GM18951 (cell line): Measurements from ENCODE around the gene BICD1.
A peak's percentile ranks its signal among the peaks of the same experiment; 100 is the strongest.
"Not testable (repeated sequence)": the region's sequence is repeated elsewhere in the genome, so short reads cannot be mapped to it uniquely, and the experiment has no call there.

ENCODE experiments used
- POLR2A ChIP-seq: IDR thresholded peaks from 4 replicates; pipeline ENCODE4 v1.6.1; 2011; ENCODE audit warnings: mild to moderate bottlenecking; ENCODE audit not compliant: insufficient read length, insufficient read depth; ENCODE audit errors: extremely low read depth
- in situ Hi-C: fragments of 300-500 bp; cut with MboI; formaldehyde crosslinking; loops from one replicate; pipeline ENCODE4 v1.12.0; 2022; ENCODE audit warnings: low sequenced_read_pairs, mixed read lengths, inconsistent platforms; ENCODE audit not compliant: unreplicated experiment

The BICD1 gene

GRCh38 chr12:32261638-32262037 is 155.0 kb downstream of the BICD1 start:
- in situ Hi-C loops: no loop called here
- no peak for TF ChIP-seq POLR2A

GRCh38 chr12:32264961-32265360 is 158.3 kb downstream of the BICD1 start:
- TF ChIP-seq POLR2A: no peak
- in situ Hi-C loops: no loop called here

- in situ Hi-C loops: no loop called here
- TF ChIP-seq POLR2A: no peak
Observed at GRCh38 chr12:32265456-32265855, 158.8 kb downstream of the BICD1 start.

GRCh38 chr12:32265951-32266350 is 159.3 kb downstream of the BICD1 start:
- no peak for TF ChIP-seq POLR2A
- in situ Hi-C loops: no loop called here

- in situ Hi-C loops: no loop called here
- TF ChIP-seq POLR2A: no peak
Observed at GRCh38 chr12:32266756-32267155, 160.1 kb downstream of the BICD1 start.

- in situ Hi-C loops: no loop called here
- no peak for TF ChIP-seq POLR2A
Observed at GRCh38 chr12:32270818-32271710, 164.4 kb downstream of the BICD1 start.

GRCh38 chr12:32272465-32272864 is 165.8 kb downstream of the BICD1 start:
- in situ Hi-C loops: no loop called here
- TF ChIP-seq POLR2A: no peak

GRCh38 chr12:32273063-32273522 is 166.4 kb downstream of the BICD1 start:
- no peak for TF ChIP-seq POLR2A
- in situ Hi-C loops: no loop called here

- in situ Hi-C loops: no loop called here
- peak; percentile 69 for TF ChIP-seq POLR2A
Observed at GRCh38 chr12:32273712-32274111, 167.1 kb downstream of the BICD1 start.

- in situ Hi-C loops: no loop called here
- no peak for TF ChIP-seq POLR2A
Observed at GRCh38 chr12:32274665-32275064, 168.0 kb downstream of the BICD1 start.

- in situ Hi-C loops: not testable (repeated sequence)
Observed at GRCh38 chr12:32275520-32275919, 168.9 kb downstream of the BICD1 start.

GRCh38 chr12:32277774-32278173 is 171.1 kb downstream of the BICD1 start:
- in situ Hi-C loops: no loop called here
- TF ChIP-seq POLR2A: no peak

GRCh38 chr12:32281098-32281497 is 174.5 kb downstream of the BICD1 start:
- in situ Hi-C loops: no loop called here
- no peak for TF ChIP-seq POLR2A

- in situ Hi-C loops: no loop called here
Observed at GRCh38 chr12:32284561-32284960, 177.9 kb downstream of the BICD1 start.

GRCh38 chr12:32285021-32285420 is 178.4 kb downstream of the BICD1 start:
- no peak for TF ChIP-seq POLR2A
- in situ Hi-C loops: no loop called here

More at GRCh38 chr12:32284561-32284960, 177.9 kb downstream of the BICD1 start:
- TF ChIP-seq POLR2A: no peak

- in situ Hi-C loops: no loop called here
Observed at GRCh38 chr12:32285489-32285888, 178.8 kb downstream of the BICD1 start.

More at GRCh38 chr12:32285489-32285888, 178.8 kb downstream of the BICD1 start:
- no peak for TF ChIP-seq POLR2A
